Tibial nerve (tissue), 4 donors: ENCODE data around the gene CUL9.

ENCODE experiments used
- EP300 ChIP-seq, 2 donors: sonication (generic); formaldehyde crosslinking; IDR thresholded peaks; one replicate each; pipeline ENCODE4 v1.6.1; 2017; ENCODE audit warnings: antibody characterized with exemption in 2 of 2, mild to moderate bottlenecking in 1 of 2
- POLR2A ChIP-seq, 2 donors: fragments of 450-650 bp; IDR thresholded peaks; one replicate each; pipeline ENCODE4 v1.6.1; 2017; ENCODE audit warnings: antibody characterized with exemption in 2 of 2, mild to moderate bottlenecking in 2 of 2, moderate library complexity in 2 of 2
- TF ChIP-seq, protein P1 (sequence below), 5 experiments: fragments of 200-600 bp in 3 of 5; fragments of 450-650 bp in 2 of 5; sonication (generic) in 3 of 5; IDR thresholded peaks; one replicate each; pipeline ENCODE4 v1.5.1; 2016 to 2019; ENCODE audit warnings: antibody characterized with exemption in 5 of 5, mild to moderate bottlenecking in 3 of 5, moderate library complexity in 2 of 5

GRCh38 chr6:43215066-43215465 lies 33.1 kb downstream of the CUL9 start:
- TF ChIP-seq, protein P1, sequence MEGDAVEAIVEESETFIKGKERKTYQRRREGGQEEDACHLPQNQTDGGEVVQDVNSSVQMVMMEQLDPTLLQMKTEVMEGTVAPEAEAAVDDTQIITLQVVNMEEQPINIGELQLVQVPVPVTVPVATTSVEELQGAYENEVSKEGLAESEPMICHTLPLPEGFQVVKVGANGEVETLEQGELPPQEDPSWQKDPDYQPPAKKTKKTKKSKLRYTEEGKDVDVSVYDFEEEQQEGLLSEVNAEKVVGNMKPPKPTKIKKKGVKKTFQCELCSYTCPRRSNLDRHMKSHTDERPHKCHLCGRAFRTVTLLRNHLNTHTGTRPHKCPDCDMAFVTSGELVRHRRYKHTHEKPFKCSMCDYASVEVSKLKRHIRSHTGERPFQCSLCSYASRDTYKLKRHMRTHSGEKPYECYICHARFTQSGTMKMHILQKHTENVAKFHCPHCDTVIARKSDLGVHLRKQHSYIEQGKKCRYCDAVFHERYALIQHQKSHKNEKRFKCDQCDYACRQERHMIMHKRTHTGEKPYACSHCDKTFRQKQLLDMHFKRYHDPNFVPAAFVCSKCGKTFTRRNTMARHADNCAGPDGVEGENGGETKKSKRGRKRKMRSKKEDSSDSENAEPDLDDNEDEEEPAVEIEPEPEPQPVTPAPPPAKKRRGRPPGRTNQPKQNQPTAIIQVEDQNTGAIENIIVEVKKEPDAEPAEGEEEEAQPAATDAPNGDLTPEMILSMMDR (IDR thresholded peaks at IDR 0.05): no peak
- no peak for TF ChIP-seq EP300 (IDR thresholded peaks at IDR 0.05)
- no peak for TF ChIP-seq POLR2A (IDR thresholded peaks at IDR 0.05)
